HEK293 (cell line): ENCODE data around the gene HES7.

Experiments used
- TRIM28 ChIP-seq: IDR thresholded peaks from 2 replicates; pipeline ENCODE4 v1.6.1; 2011; ENCODE audit warnings: low read length, control low read depth, borderline replicate concordance
- ZBTB21 ChIP-seq: fragments of 450-650 bp; formaldehyde crosslinking; IDR thresholded peaks from 2 replicates; pipeline ENCODE4 v1.5.1; 2017; ENCODE audit warnings: missing biosample characterization, missing genetic modification characterization
- ZNF24 ChIP-seq: fragments of 450-650 bp; formaldehyde crosslinking; IDR thresholded peaks from 2 replicates; pipeline ENCODE4 v1.5.1; 2016; ENCODE audit warnings: missing biosample characterization, missing genetic modification characterization
- ZNF37A ChIP-seq: fragments of 450-650 bp; IDR thresholded peaks from 2 replicates; pipeline ENCODE4 v1.5.1; 2018; ENCODE audit warnings: missing biosample characterization, missing genetic modification characterization
- ZNF510 ChIP-seq: fragments of 450-650 bp; formaldehyde crosslinking; IDR thresholded peaks from 2 replicates; pipeline ENCODE4 v1.5.1; 2018; ENCODE audit warnings: mild to moderate bottlenecking, missing genetic modification characterization, missing biosample characterization; ENCODE audit not compliant: insufficient replicate concordance
- ZNF76 ChIP-seq: fragments of 450-650 bp; formaldehyde crosslinking; IDR thresholded peaks from 2 replicates; pipeline ENCODE4; 2016; ENCODE audit warnings: low read depth, missing biosample characterization, missing genetic modification characterization, borderline replicate concordance
- ZNF830 ChIP-seq: fragments of 450-650 bp; IDR thresholded peaks from 2 replicates; pipeline ENCODE4 v1.5.0; 2018; ENCODE audit warnings: missing biosample characterization, missing genetic modification characterization, low read depth, mild to moderate bottlenecking, moderate library complexity
- TF ChIP-seq, protein P1 (sequence below): fragments of 450-650 bp; formaldehyde crosslinking; IDR thresholded peaks from 2 replicates; pipeline ENCODE4 v1.5.1; 2016; ENCODE audit warnings: missing biosample characterization, missing genetic modification characterization
- TF ChIP-seq, protein P2 (sequence below): fragments of 450-650 bp; formaldehyde crosslinking; IDR thresholded peaks from 2 replicates; pipeline ENCODE4 v1.5.1; 2016; ENCODE audit warnings: missing biosample characterization, missing genetic modification characterization
- TF ChIP-seq, protein P3 (sequence below): fragments of 450-650 bp; formaldehyde crosslinking; IDR thresholded peaks from 2 replicates; pipeline ENCODE4 v1.5.1; 2016; ENCODE audit warnings: missing biosample characterization, missing genetic modification characterization, low read depth
- TF ChIP-seq, protein P4 (sequence below): fragments of 450-650 bp; formaldehyde crosslinking; IDR thresholded peaks from 2 replicates; pipeline ENCODE4 v1.5.1; 2016; ENCODE audit warnings: missing biosample characterization, missing genetic modification characterization
- TF ChIP-seq, protein P5 (sequence below): fragments of 450-650 bp; formaldehyde crosslinking; IDR thresholded peaks from 2 replicates; pipeline ENCODE4 v1.5.1; 2017; ENCODE audit warnings: missing biosample characterization, mild to moderate bottlenecking, missing genetic modification characterization, moderate library complexity

DNA sequence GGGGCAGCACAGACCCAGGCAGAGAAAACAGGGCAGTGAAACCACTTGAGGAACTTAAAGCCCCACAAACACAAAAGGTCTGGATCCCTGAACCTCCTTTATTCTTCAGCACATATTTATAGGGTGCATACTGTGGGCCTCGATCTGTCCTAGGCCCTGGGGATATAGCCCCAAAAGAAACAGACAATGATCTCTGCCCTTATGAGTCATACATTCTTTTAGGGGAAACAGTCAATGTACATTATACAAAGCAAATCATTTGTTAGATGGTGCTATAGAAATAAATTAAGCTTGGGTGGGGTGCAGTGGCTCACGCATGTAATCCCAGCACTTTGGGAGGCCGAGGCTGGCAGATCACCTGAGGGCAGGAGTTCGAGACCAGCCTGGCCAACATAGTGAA lies 10.0 kb upstream of the HES7 start:
- TF ChIP-seq, protein P1, sequence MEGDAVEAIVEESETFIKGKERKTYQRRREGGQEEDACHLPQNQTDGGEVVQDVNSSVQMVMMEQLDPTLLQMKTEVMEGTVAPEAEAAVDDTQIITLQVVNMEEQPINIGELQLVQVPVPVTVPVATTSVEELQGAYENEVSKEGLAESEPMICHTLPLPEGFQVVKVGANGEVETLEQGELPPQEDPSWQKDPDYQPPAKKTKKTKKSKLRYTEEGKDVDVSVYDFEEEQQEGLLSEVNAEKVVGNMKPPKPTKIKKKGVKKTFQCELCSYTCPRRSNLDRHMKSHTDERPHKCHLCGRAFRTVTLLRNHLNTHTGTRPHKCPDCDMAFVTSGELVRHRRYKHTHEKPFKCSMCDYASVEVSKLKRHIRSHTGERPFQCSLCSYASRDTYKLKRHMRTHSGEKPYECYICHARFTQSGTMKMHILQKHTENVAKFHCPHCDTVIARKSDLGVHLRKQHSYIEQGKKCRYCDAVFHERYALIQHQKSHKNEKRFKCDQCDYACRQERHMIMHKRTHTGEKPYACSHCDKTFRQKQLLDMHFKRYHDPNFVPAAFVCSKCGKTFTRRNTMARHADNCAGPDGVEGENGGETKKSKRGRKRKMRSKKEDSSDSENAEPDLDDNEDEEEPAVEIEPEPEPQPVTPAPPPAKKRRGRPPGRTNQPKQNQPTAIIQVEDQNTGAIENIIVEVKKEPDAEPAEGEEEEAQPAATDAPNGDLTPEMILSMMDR: no peak
- TF ChIP-seq ZBTB21: no peak
- TF ChIP-seq, protein P2, sequence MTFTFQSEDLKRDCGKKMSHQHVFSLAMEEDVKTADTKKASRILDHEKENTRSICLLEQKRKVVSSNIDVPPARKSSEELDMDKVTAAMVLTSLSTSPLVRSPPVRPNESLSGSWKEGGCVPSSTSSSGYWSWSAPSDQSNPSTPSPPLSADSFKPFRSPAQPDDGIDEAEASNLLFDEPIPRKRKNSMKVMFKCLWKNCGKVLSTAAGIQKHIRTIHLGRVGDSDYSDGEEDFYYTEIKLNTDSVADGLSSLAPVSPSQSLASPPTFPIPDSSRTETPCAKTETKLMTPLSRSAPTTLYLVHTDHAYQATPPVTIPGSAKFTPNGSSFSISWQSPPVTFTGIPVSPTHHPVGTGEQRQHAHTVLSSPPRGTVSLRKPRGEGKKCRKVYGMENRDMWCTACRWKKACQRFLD: no peak
- TF ChIP-seq, protein P3, sequence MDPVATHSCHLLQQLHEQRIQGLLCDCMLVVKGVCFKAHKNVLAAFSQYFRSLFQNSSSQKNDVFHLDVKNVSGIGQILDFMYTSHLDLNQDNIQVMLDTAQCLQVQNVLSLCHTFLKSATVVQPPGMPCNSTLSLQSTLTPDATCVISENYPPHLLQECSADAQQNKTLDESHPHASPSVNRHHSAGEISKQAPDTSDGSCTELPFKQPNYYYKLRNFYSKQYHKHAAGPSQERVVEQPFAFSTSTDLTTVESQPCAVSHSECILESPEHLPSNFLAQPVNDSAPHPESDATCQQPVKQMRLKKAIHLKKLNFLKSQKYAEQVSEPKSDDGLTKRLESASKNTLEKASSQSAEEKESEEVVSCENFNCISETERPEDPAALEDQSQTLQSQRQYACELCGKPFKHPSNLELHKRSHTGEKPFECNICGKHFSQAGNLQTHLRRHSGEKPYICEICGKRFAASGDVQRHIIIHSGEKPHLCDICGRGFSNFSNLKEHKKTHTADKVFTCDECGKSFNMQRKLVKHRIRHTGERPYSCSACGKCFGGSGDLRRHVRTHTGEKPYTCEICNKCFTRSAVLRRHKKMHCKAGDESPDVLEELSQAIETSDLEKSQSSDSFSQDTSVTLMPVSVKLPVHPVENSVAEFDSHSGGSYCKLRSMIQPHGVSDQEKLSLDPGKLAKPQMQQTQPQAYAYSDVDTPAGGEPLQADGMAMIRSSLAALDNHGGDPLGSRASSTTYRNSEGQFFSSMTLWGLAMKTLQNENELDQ: no peak
- no peak for TF ChIP-seq ZNF76 (tag by site-specific recombination)
- no peak for TF ChIP-seq ZNF510 (tag by site-specific recombination)
- TF ChIP-seq, protein P4, sequence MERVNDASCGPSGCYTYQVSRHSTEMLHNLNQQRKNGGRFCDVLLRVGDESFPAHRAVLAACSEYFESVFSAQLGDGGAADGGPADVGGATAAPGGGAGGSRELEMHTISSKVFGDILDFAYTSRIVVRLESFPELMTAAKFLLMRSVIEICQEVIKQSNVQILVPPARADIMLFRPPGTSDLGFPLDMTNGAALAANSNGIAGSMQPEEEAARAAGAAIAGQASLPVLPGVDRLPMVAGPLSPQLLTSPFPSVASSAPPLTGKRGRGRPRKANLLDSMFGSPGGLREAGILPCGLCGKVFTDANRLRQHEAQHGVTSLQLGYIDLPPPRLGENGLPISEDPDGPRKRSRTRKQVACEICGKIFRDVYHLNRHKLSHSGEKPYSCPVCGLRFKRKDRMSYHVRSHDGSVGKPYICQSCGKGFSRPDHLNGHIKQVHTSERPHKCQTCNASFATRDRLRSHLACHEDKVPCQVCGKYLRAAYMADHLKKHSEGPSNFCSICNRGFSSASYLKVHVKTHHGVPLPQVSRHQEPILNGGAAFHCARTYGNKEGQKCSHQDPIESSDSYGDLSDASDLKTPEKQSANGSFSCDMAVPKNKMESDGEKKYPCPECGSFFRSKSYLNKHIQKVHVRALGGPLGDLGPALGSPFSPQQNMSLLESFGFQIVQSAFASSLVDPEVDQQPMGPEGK (tag by site-specific recombination): no peak
- TF ChIP-seq, protein P5, sequence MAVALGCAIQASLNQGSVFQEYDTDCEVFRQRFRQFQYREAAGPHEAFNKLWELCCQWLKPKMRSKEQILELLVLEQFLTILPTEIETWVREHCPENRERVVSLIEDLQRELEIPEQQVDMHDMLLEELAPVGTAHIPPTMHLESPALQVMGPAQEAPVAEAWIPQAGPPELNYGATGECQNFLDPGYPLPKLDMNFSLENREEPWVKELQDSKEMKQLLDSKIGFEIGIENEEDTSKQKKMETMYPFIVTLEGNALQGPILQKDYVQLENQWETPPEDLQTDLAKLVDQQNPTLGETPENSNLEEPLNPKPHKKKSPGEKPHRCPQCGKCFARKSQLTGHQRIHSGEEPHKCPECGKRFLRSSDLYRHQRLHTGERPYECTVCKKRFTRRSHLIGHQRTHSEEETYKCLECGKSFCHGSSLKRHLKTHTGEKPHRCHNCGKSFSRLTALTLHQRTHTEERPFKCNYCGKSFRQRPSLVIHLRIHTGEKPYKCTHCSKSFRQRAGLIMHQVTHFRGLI (tag by site-specific recombination): no peak
- TF ChIP-seq TRIM28: no peak
- no peak for TF ChIP-seq ZNF830 (tag by site-specific recombination)
- TF ChIP-seq ZNF37A (tag by site-specific recombination): no peak
- TF ChIP-seq ZNF24: no peak
